NCI-H526 treated with DMSO at 0.1 percent for 48 hours (cell line): ENCODE results near the gene ERCC6L2.

ENCODE experiments used
- DNase-seq: peaks from one replicate; lab custom pipeline; 2025; lab: John Stamatoyannopoulos, UW

Gene ERCC6L2

GRCh38 chr9:95980262-95981125, 105.0 kb downstream of the ERCC6L2 start:
- no peak for DNase-seq

GRCh38 chr9:95981761-95982390, 106.4 kb downstream of the ERCC6L2 start:
- no peak for DNase-seq

- no peak for DNase-seq
These were observed 110.1 kb downstream of the ERCC6L2 start for GRCh38 chr9:95985440-95986055.

GRCh38 chr9:95989297-95989696, 113.8 kb downstream of the ERCC6L2 start:
- no peak for DNase-seq

- peak; percentile 17 for DNase-seq
These were observed 115.8 kb downstream of the ERCC6L2 start for GRCh38 chr9:95991326-95991725.

- no peak for DNase-seq
These were observed 117.0 kb downstream of the ERCC6L2 start for GRCh38 chr9:95992536-95992935.

- DNase-seq: no peak
These were observed 117.8 kb downstream of the ERCC6L2 start for GRCh38 chr9:95993337-95993736.

- DNase-seq: no peak
These were observed 123.9 kb downstream of the ERCC6L2 start for GRCh38 chr9:95999390-95999789.

GRCh38 chr9:96004379-96004778, 128.9 kb downstream of the ERCC6L2 start:
- no peak for DNase-seq

- DNase-seq: no peak
These were observed 130.9 kb downstream of the ERCC6L2 start for GRCh38 chr9:96006296-96006879.

GRCh38 chr9:96006961-96007360, 131.5 kb downstream of the ERCC6L2 start:
- no peak for DNase-seq

- DNase-seq: no peak
These were observed 133.2 kb downstream of the ERCC6L2 start for GRCh38 chr9:96008502-96009222.

GRCh38 chr9:96009223-96009602, 133.7 kb downstream of the ERCC6L2 start:
- no peak for DNase-seq

GRCh38 chr9:96009690-96010472, 134.4 kb downstream of the ERCC6L2 start:
- no peak for DNase-seq

GRCh38 chr9:96014078-96014477, 138.6 kb downstream of the ERCC6L2 start:
- no peak for DNase-seq

- no peak for DNase-seq
These were observed 140.6 kb downstream of the ERCC6L2 start for GRCh38 chr9:96015876-96016686.
